Breast epithelium (tissue), 4 donors: Measurements from ENCODE around the gene PALLD. TPM values are rescaled to one million over a fixed set of nuclear protein-coding genes. Genes with fewer than 3 reads are reported as not detected.

Experiments
- DNase-seq, 2 donors: peaks; one replicate each; pipeline ENCODE4 v3.0.0-alpha.2; 2019; ENCODE audit warnings: low spot score in 2 of 2
- H3K27ac ChIP-seq, 2 donors: fragments of 200-600 bp; sonication (generic) in 1 of 2; one replicate each; pipeline ENCODE4 v1.5.1; 2016 to 2019; ENCODE audit warnings: mild to moderate bottlenecking in 1 of 2
- H3K27me3 ChIP-seq, 2 donors: fragments of 200-600 bp; sonication (generic) in 1 of 2; one replicate each; pipeline versions ENCODE4 v1.5.1 to v1.6.0; 2017 to 2019; ENCODE audit warnings: control low read depth in 1 of 2, mild to moderate bottlenecking in 1 of 2
- H3K36me3 ChIP-seq: fragments of 200-600 bp; one replicate; pipeline ENCODE4 v1.5.1; 2019
- H3K4me1 ChIP-seq, 2 donors: fragments of 200-600 bp; sonication (generic); one replicate each; pipeline ENCODE4 v1.5.1; 2016 to 2019; ENCODE audit warnings: control low read depth in 1 of 2
- H3K4me3 ChIP-seq, 3 donors: fragments of 200-600 bp; sonication (generic); 1 replicate in 2 of 3; 2 replicates in 1 of 3; pipeline ENCODE4 v1.5.1; 2016 to 2019; ENCODE audit warnings: mild to moderate bottlenecking in 3 of 3, moderate library complexity in 2 of 3
- H3K9me3 ChIP-seq, 2 donors: fragments of 200-600 bp; sonication (generic) in 1 of 2; one replicate each; pipeline ENCODE4 v1.5.1; 2016 to 2019; ENCODE audit warnings: control low read depth in 1 of 2
- CTCF ChIP-seq, 3 donors: fragments of 450-650 bp; IDR thresholded peaks; one replicate each; pipeline ENCODE4 v1.5.1; 2016 to 2017; ENCODE audit warnings: antibody characterized with exemption in 3 of 3, mild to moderate bottlenecking in 3 of 3, moderate library complexity in 3 of 3
- POLR2A ChIP-seq: fragments of 450-650 bp; IDR thresholded peaks from one replicate; pipeline ENCODE4 v1.6.1; 2016; ENCODE audit warnings: antibody characterized with exemption, mild to moderate bottlenecking, moderate library complexity
- POLR2AphosphoS5 ChIP-seq, 3 donors: sonication (generic); formaldehyde crosslinking; IDR thresholded peaks; one replicate each; pipeline ENCODE4 v1.6.1; 2017; ENCODE audit warnings: antibody characterized with exemption in 3 of 3
- intact Hi-C: fragments of 100-400 bp; cut with DNase I; formaldehyde crosslinking; loops from one replicate; pipeline ENCODE4 v1.15.1; 2023; ENCODE audit warnings: low total_unique reads
- total RNA-seq, 3 donors: library from RNA; depleted of rRNA; stranded (reverse); fragments of >200 nt; gene quantifications; one replicate each; pipeline ENCODE4 v1.1.0, GENCODE V29; 2016

PALLD gene
- total RNA-seq, 3 donors from 2014 or later = 96.0 to 186 (median 174) TPM

- no peak for DNase-seq
- intact Hi-C loops = no loop called here
- Histone ChIP-seq H3K27me3 (no peaks in the 10 kb centered on the region), H3K4me3 (no peak overlapping the region), H3K4me1 (peaks cover 0 to 6% of the 10 kb centered on the region in 2 donors), H3K36me3 (no peaks in the 10 kb centered on the region), H3K27ac (peak overlapping the region; percentile 22 to 27), H3K9me3 (no peaks in the 10 kb centered on the region)
- TF ChIP-seq CTCF (IDR thresholded peaks at IDR 0.05) (no peak), POLR2A (no peak), POLR2AphosphoS5 (IDR thresholded peaks at IDR 0.05) (no peak)
Measured at GRCh38 chr4:168876106-168876505, 379.3 kb downstream of the PALLD start.

- Histone ChIP-seq H3K9me3 (no peaks in the 10 kb centered on the region), H3K4me3 (peak overlapping the region; percentile 45 to 70 (median 50)), H3K4me1 (peaks cover 0 to 6% of the 10 kb centered on the region in 2 donors), H3K36me3 (no peaks in the 10 kb centered on the region), H3K27me3 (no peaks in the 10 kb centered on the region), H3K27ac (peak overlapping the region; percentile 74 to 85)
- intact Hi-C loops = no loop called here
- TF ChIP-seq POLR2AphosphoS5 (IDR thresholded peaks at IDR 0.05) = peak in 1 of 3 donors; percentile 6
- no peak for TF ChIP-seq POLR2A
- DNase-seq = no peak
Measured at GRCh38 chr4:168877511-168878491, 380.9 kb downstream of the PALLD start.

- intact Hi-C loops = no loop called here
- Histone ChIP-seq H3K27me3 (no peaks in the 10 kb centered on the region), H3K36me3 (no peaks in the 10 kb centered on the region), H3K27ac (peak overlapping the region; percentile 74 to 85), H3K4me3 (peak overlapping the region; percentile 45 to 70 (median 50)), H3K9me3 (no peaks in the 10 kb centered on the region), H3K4me1 (peaks cover 0 to 6% of the 10 kb centered on the region in 2 donors)
- DNase-seq = no peak
- TF ChIP-seq POLR2A = no peak
- no peak for TF ChIP-seq POLR2AphosphoS5 (IDR thresholded peaks at IDR 0.05)
- TF ChIP-seq CTCF (IDR thresholded peaks at IDR 0.05) = no peak
Measured at GRCh38 chr4:168878623-168879022, 381.8 kb downstream of the PALLD start.

- Histone ChIP-seq H3K9me3 (no peaks in the 10 kb centered on the region), H3K27ac (peak overlapping the region; percentile 74 to 85), H3K4me1 (peaks cover 0 to 6% of the 10 kb centered on the region in 2 donors), H3K4me3 (no peak overlapping the region), H3K27me3 (no peaks in the 10 kb centered on the region), H3K36me3 (no peaks in the 10 kb centered on the region)
- intact Hi-C loops = no loop called here
- TF ChIP-seq POLR2AphosphoS5 (IDR thresholded peaks at IDR 0.05) (no peak), POLR2A (no peak)
- no peak for DNase-seq
Measured at GRCh38 chr4:168879188-168879587, 382.3 kb downstream of the PALLD start.

GRCh38 chr4:168880072-168880675 is 383.3 kb downstream of the PALLD start:
- intact Hi-C loops = no loop called here
- no peak for DNase-seq
- Histone ChIP-seq H3K4me3 (no peak overlapping the region), H3K27ac (peak overlapping the region in 1 of 2 donors; percentile 74), H3K4me1 (peaks cover 0 to 6% of the 10 kb centered on the region in 2 donors), H3K27me3 (no peaks in the 10 kb centered on the region), H3K9me3 (no peaks in the 10 kb centered on the region), H3K36me3 (no peaks in the 10 kb centered on the region)
- TF ChIP-seq CTCF (IDR thresholded peaks at IDR 0.05) (no peak), POLR2AphosphoS5 (IDR thresholded peaks at IDR 0.05) (no peak), POLR2A (no peak)
